ENCODE results near the gene COG5.

The COG5 gene

GRCh38 chr7:107210400-107210799 is 353.3 kb downstream of the COG5 start:
- DNase-seq = no peak

- no peak for DNase-seq
These were observed 354.2 kb downstream of the COG5 start for GRCh38 chr7:107209565-107209964.

- DNase-seq = no peak
These were observed 355.2 kb downstream of the COG5 start for GRCh38 chr7:107208563-107208962.

- DNase-seq = no peak
These were observed 355.6 kb downstream of the COG5 start for GRCh38 chr7:107208024-107208521.

- no peak for DNase-seq
These were observed 356.3 kb downstream of the COG5 start for GRCh38 chr7:107207459-107207858.

GRCh38 chr7:107206706-107207105 is 357.0 kb downstream of the COG5 start:
- no peak for DNase-seq

GRCh38 chr7:107206136-107206535 is 357.6 kb downstream of the COG5 start:
- no peak for DNase-seq

GRCh38 chr7:107203607-107204006 is 360.1 kb downstream of the COG5 start:
- DNase-seq = no peak

- no peak for DNase-seq
These were observed 361.8 kb downstream of the COG5 start for GRCh38 chr7:107201795-107202450.

GRCh38 chr7:107196834-107197610 is 366.7 kb downstream of the COG5 start:
- DNase-seq = no peak

GRCh38 chr7:107194052-107194451 is 369.7 kb downstream of the COG5 start:
- DNase-seq = no peak

GRCh38 chr7:107190090-107190489 is 373.6 kb downstream of the COG5 start:
- DNase-seq = no peak

GRCh38 chr7:107187774-107188173 is 375.9 kb downstream of the COG5 start:
- DNase-seq = no peak

- no peak for DNase-seq
These were observed 377.5 kb downstream of the COG5 start for GRCh38 chr7:107186240-107186639.

GRCh38 chr7:107185716-107186115 is 378.0 kb downstream of the COG5 start:
- DNase-seq = no peak

GRCh38 chr7:107181172-107181571 is 382.5 kb downstream of the COG5 start:
- DNase-seq = no peak

GRCh38 chr7:107180378-107180777 is 383.3 kb downstream of the COG5 start:
- peak in 2 of 4 experiments; percentile 33 to 42 for DNase-seq

GRCh38 chr7:107179326-107180164 is 384.2 kb downstream of the COG5 start:
- no peak for DNase-seq

- no peak for DNase-seq
These were observed 389.9 kb downstream of the COG5 start for GRCh38 chr7:107173691-107174406.

- DNase-seq = no peak
These were observed 390.5 kb downstream of the COG5 start for GRCh38 chr7:107173191-107173590.

GRCh38 chr7:107172276-107173032 is 391.3 kb downstream of the COG5 start:
- DNase-seq = no peak

GRCh38 chr7:107171496-107171895 is 392.2 kb downstream of the COG5 start:
- DNase-seq = no peak

Measured in activated naive CD4-positive, alpha-beta T cell (primary cell).